Breast epithelium (tissue), 4 donors: ENCODE measurements around the gene PTPN14. TPM values are rescaled to one million over a fixed set of nuclear protein-coding genes. Genes with fewer than 3 reads are reported as not detected.
A peak's percentile ranks its signal among the peaks of the same experiment; 100 is the strongest.
"Not testable (repeated sequence)": the region's sequence is repeated elsewhere in the genome, so short reads cannot be mapped to it uniquely, and the experiment has no call there.

ENCODE experiments used
- DNase-seq, 2 donors: peaks; one replicate each; pipeline ENCODE4 v3.0.0-alpha.2; 2019; ENCODE audit warnings: low spot score in 2 of 2
- H3K27ac ChIP-seq, 2 donors: fragments of 200-600 bp; sonication (generic) in 1 of 2; one replicate each; pipeline ENCODE4 v1.5.1; 2016 to 2019; ENCODE audit warnings: mild to moderate bottlenecking in 1 of 2
- H3K27me3 ChIP-seq, 2 donors: fragments of 200-600 bp; sonication (generic) in 1 of 2; one replicate each; pipeline versions ENCODE4 v1.5.1 to v1.6.0; 2017 to 2019; ENCODE audit warnings: control low read depth in 1 of 2, mild to moderate bottlenecking in 1 of 2
- H3K36me3 ChIP-seq: fragments of 200-600 bp; one replicate; pipeline ENCODE4 v1.5.1; 2019
- H3K4me1 ChIP-seq, 2 donors: fragments of 200-600 bp; sonication (generic); one replicate each; pipeline ENCODE4 v1.5.1; 2016 to 2019; ENCODE audit warnings: control low read depth in 1 of 2
- H3K4me3 ChIP-seq, 3 donors: fragments of 200-600 bp; sonication (generic); 1 replicate in 2 of 3; 2 replicates in 1 of 3; pipeline ENCODE4 v1.5.1; 2016 to 2019; ENCODE audit warnings: mild to moderate bottlenecking in 3 of 3, moderate library complexity in 2 of 3
- H3K9me3 ChIP-seq, 2 donors: fragments of 200-600 bp; sonication (generic) in 1 of 2; one replicate each; pipeline ENCODE4 v1.5.1; 2016 to 2019; ENCODE audit warnings: control low read depth in 1 of 2
- POLR2A ChIP-seq: fragments of 450-650 bp; IDR thresholded peaks from one replicate; pipeline ENCODE4 v1.6.1; 2016; ENCODE audit warnings: antibody characterized with exemption, mild to moderate bottlenecking, moderate library complexity
- POLR2AphosphoS5 ChIP-seq, 3 donors: sonication (generic); formaldehyde crosslinking; IDR thresholded peaks; one replicate each; pipeline ENCODE4 v1.6.1; 2017; ENCODE audit warnings: antibody characterized with exemption in 3 of 3
- intact Hi-C: fragments of 100-400 bp; cut with DNase I; formaldehyde crosslinking; loops from one replicate; pipeline ENCODE4 v1.15.1; 2023; ENCODE audit warnings: low total_unique reads
- total RNA-seq, 3 donors: library from RNA; depleted of rRNA; stranded (reverse); fragments of >200 nt; gene quantifications; one replicate each; pipeline ENCODE4 v1.1.0, GENCODE V29; 2016
- TF ChIP-seq, protein P1 (sequence below), 3 donors: fragments of 450-650 bp; IDR thresholded peaks; one replicate each; pipeline ENCODE4 v1.5.1; 2016 to 2017; ENCODE audit warnings: antibody characterized with exemption in 3 of 3, mild to moderate bottlenecking in 3 of 3, moderate library complexity in 3 of 3

PTPN14 gene
- total RNA-seq, 3 donors from 2014 or later, result 30.4 to 57.4 (median 49.5) TPM

DNA sequence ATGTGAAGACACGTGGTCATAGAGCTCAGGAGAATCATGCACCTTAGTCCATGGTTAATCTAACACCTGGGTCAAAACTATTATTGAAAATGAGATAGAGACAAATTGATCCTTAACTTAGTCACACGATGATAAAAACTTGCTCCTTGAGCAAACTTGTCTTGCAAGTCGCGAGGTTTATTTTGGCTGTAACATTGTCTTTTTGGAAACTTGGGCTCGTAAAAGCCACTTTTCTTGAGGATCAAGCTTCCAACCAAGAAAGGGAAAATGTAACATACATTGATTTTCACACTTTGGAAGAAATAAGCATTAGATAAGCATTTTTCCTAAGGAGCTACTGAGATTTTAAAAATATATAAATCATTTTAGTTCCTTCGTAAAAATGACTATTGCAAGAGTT is 31.7 kb upstream of the PTPN14 start:
- peaks cover 0 to 9% of the 10 kb centered on the region in 2 donors for H3K4me1 ChIP-seq
- H3K27me3 ChIP-seq, result no peaks in the 10 kb centered on the region
- DNase-seq, result no peak
- no peak overlapping the region for H3K27ac ChIP-seq
- intact Hi-C loops, result no loop called here
- H3K4me3 ChIP-seq, result no peak overlapping the region
- TF ChIP-seq POLR2A (no peak), POLR2AphosphoS5 (IDR thresholded peaks at IDR 0.05) (no peak)
- TF ChIP-seq, protein P1, sequence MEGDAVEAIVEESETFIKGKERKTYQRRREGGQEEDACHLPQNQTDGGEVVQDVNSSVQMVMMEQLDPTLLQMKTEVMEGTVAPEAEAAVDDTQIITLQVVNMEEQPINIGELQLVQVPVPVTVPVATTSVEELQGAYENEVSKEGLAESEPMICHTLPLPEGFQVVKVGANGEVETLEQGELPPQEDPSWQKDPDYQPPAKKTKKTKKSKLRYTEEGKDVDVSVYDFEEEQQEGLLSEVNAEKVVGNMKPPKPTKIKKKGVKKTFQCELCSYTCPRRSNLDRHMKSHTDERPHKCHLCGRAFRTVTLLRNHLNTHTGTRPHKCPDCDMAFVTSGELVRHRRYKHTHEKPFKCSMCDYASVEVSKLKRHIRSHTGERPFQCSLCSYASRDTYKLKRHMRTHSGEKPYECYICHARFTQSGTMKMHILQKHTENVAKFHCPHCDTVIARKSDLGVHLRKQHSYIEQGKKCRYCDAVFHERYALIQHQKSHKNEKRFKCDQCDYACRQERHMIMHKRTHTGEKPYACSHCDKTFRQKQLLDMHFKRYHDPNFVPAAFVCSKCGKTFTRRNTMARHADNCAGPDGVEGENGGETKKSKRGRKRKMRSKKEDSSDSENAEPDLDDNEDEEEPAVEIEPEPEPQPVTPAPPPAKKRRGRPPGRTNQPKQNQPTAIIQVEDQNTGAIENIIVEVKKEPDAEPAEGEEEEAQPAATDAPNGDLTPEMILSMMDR (IDR thresholded peaks at IDR 0.05), result no peak
- no peaks in the 10 kb centered on the region for H3K9me3 ChIP-seq
- no peaks in the 10 kb centered on the region for H3K36me3 ChIP-seq

DNA sequence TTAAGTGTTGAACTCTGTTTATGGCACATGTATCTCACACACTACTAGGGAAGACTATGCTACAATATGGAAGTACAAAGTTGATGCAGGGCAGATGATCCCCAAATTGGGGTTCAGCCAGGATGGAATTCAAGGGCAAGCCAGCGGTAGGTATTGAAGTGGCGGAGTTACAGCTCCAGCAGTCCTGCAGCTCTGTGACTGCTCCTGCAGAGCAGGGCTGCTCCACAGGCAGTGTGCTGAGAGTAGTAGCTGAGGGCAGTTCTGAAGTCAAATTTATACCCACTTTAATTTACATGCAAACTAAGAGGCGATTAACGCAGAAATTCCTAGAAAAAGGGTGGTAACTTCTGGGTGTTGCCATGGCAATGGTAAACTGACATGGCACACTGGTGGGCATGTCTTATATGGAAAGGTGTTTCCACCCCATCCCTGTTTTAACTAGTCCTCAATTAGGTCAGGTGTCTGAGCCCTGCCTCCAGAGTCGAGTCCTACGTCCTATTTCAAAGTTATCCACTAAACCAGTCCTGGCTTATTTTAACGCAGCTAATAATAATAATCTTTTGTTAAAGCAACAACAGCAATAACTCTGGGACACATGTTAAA is 31.0 kb upstream of the PTPN14 start:
- peak overlapping the region; percentile 40 for H3K27ac ChIP-seq
- H3K4me1 ChIP-seq, result peaks cover 0 to 9% of the 10 kb centered on the region in 2 donors
- TF ChIP-seq, protein P1 (IDR thresholded peaks at IDR 0.05), result no peak
- TF ChIP-seq POLR2AphosphoS5 (IDR thresholded peaks at IDR 0.05), result no peak
- no peak for TF ChIP-seq POLR2A
- no peak overlapping the region for H3K4me3 ChIP-seq
- intact Hi-C loops, result no loop called here
- no peak for DNase-seq
- H3K36me3 ChIP-seq, result no peaks in the 10 kb centered on the region
- no peaks in the 10 kb centered on the region for H3K9me3 ChIP-seq
- H3K27me3 ChIP-seq, result no peaks in the 10 kb centered on the region

GRCh38 chr1:214581785-214582184 is 30.4 kb upstream of the PTPN14 start:
- DNase-seq, result peak in 1 of 2 donors; percentile 53
- H3K4me3 ChIP-seq, result no peak overlapping the region
- H3K27me3 ChIP-seq, result no peaks in the 10 kb centered on the region
- peaks cover under 1 to 3% of the 10 kb centered on the region in 2 donors for H3K9me3 ChIP-seq
- intact Hi-C loops, result no loop called here
- H3K36me3 ChIP-seq, result no peaks in the 10 kb centered on the region
- peak overlapping the region; percentile 40 for H3K27ac ChIP-seq
- H3K4me1 ChIP-seq, result peaks cover 0 to 9% of the 10 kb centered on the region in 2 donors
- TF ChIP-seq POLR2A (no peak), POLR2AphosphoS5 (IDR thresholded peaks at IDR 0.05) (peak in 2 of 3 donors; percentile 23 to 33)
- TF ChIP-seq, protein P1 (IDR thresholded peaks at IDR 0.05), result no peak

DNA sequence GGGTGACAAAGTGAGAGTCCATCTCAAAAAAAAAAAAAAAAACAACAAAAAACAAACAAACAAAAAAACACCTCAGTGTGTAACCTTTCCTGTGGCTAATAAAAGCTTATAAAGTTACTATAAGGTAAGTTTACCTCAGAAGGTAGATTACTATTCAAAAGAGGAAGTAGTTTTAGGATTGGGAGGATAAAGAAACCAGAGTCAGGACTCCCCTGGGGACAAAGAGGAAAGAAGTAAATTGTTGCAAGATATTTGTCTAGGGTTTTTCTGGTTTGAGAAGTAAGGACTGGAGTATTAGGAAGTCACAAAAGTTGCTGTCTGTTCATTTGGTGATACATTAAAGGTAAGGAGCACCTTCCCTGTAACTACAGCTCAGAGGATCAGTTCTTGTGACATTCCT is 27.8 kb upstream of the PTPN14 start:
- Histone ChIP-seq H3K36me3 (no peaks in the 10 kb centered on the region), H3K27ac (no peak overlapping the region), H3K27me3 (no peaks in the 10 kb centered on the region), H3K4me1 (peaks cover 0 to 9% of the 10 kb centered on the region in 2 donors), H3K9me3 (peaks cover 7 to 13% of the 10 kb centered on the region in 2 donors), H3K4me3 (no peak overlapping the region)
- intact Hi-C loops, result no loop called here
- no peak for DNase-seq
- TF ChIP-seq POLR2A, result no peak
- TF ChIP-seq POLR2AphosphoS5 (IDR thresholded peaks at IDR 0.05), result no peak
- TF ChIP-seq, protein P1 (IDR thresholded peaks at IDR 0.05), result no peak

DNA sequence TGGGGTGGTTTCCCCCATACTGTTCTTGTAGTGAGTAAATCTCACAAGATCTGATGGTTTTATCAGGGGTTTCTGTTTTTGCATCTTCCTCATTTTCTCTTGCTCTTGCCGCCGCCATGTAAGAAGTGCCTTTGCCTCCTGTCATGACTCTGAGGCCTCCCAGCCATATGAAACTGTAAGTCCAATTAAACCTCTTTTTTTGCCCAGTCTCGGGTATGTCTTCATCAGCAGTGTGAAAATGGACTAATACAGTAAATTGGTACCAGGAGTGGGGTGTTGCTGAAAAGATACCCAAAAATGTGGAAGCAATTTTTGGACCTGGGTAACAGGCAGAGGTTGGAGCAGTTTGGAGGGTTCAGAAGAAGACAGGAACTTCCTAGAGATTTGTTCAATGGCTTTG is 24.7 kb upstream of the PTPN14 start:
- H3K36me3 ChIP-seq, H3K27me3 ChIP-seq, H3K4me1 ChIP-seq, intact Hi-C loops, H3K27ac ChIP-seq, H3K4me3 ChIP-seq, DNase-seq: not testable (repeated sequence)
- H3K9me3 ChIP-seq, result peaks cover 7 to 13% of the 10 kb centered on the region in 2 donors
